GM19099 (cell line): ENCODE measurements around the gene CFAP70.

ENCODE experiments used
- POLR2A ChIP-seq: IDR thresholded peaks from 3 replicates; pipeline ENCODE4 v1.6.1; 2011; ENCODE audit warnings: low read depth; ENCODE audit not compliant: insufficient read length; ENCODE audit errors: extremely low read depth

Gene CFAP70

GRCh38 chr10:73210395-73211105 lies 148.1 kb downstream of the CFAP70 start:
- TF ChIP-seq POLR2A: no peak

GRCh38 chr10:73209705-73210104 lies 149.0 kb downstream of the CFAP70 start:
- no peak for TF ChIP-seq POLR2A

- no peak for TF ChIP-seq POLR2A
Observed at GRCh38 chr10:73207883-73208282, 150.8 kb downstream of the CFAP70 start.

GRCh38 chr10:73206385-73206784 lies 152.3 kb downstream of the CFAP70 start:
- no peak for TF ChIP-seq POLR2A

GRCh38 chr10:73205890-73206289 lies 152.8 kb downstream of the CFAP70 start:
- no peak for TF ChIP-seq POLR2A

GRCh38 chr10:73205081-73205480 lies 153.6 kb downstream of the CFAP70 start:
- no peak for TF ChIP-seq POLR2A
